Central memory CD8-positive, alpha-beta T cell (primary cell): Measurements from ENCODE around the gene RASD2.
A peak's percentile ranks its signal among the peaks of the same experiment; 100 is the strongest.

Experiments
- ATAC-seq: fragments of 150-1000 bp; cut with Tn5 transposase; replicated peaks from 2 replicates; pipeline ENCODE4 v1.10.0; 2022; ENCODE audit warnings: mild to moderate bottlenecking, moderate FRiP score, moderate number of reproducible peaks; ENCODE audit not compliant: poor library complexity, severe bottlenecking; ENCODE audit errors: extremely low read depth
- DNase-seq, 2 donors: peaks; one replicate each; pipeline ENCODE4 v3.0.0; 2021; ENCODE audit warnings: low spot score in 2 of 2
- H3K27ac Mint-ChIP-seq: one replicate; pipeline ENCODE4 v1.8.0; 2022; ENCODE audit warnings: low read depth, mild to moderate bottlenecking, moderate library complexity, mixed read lengths
- H3K27me3 Mint-ChIP-seq: one replicate; pipeline ENCODE4 v1.8.0; 2022; ENCODE audit warnings: mixed read lengths
- H3K36me3 Mint-ChIP-seq: one replicate; pipeline ENCODE4 v1.8.0; 2022; ENCODE audit warnings: mild to moderate bottlenecking, moderate library complexity, mixed read lengths; ENCODE audit not compliant: insufficient read depth
- H3K4me1 Mint-ChIP-seq: one replicate; pipeline ENCODE4 v1.8.0; 2022; ENCODE audit warnings: mixed read lengths
- H3K4me3 Mint-ChIP-seq: one replicate; pipeline ENCODE4 v1.8.0; 2022; ENCODE audit warnings: mild to moderate bottlenecking, moderate library complexity, mixed read lengths
- H3K9me3 Mint-ChIP-seq: one replicate; pipeline ENCODE4 v1.8.0; 2022; ENCODE audit warnings: mixed read lengths

RASD2 gene

DNA sequence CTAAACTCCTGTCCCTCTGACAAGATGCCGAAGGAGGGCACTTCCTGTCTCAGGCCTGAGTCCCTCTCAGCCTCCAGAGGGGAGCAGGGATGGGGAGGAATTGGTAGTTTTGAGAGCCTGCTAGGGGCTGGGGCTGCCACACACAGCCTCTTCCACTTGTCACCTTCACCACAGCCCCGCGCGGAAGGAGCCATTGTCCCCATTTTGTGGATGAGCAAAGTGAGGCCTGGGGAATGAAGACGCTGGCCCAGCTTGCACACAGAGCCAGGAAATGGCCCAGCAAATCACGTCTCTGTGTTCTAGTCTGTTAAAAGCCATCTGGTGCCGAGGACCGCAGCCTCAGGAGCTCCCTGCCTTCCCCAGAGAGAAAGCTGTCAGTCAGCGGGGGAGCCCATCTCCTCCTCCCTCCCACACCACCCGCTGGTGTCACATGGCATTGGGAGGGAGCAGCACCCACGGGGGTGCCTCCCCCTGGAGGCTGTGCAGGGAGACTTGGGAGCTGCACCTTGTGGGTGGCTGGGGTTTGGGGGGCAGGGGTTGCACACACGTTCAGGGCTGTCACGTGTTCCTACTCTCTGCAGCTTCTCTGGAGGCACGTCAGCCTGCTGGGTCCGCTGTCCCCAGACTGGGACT lies 34.6 kb downstream of the RASD2 start:
- H3K4me3 Mint-ChIP-seq, result no peak overlapping the region
- no peaks in the 10 kb centered on the region for H3K36me3 Mint-ChIP-seq
- H3K27ac Mint-ChIP-seq, result no peak overlapping the region
- H3K4me1 Mint-ChIP-seq, result no peaks in the 10 kb centered on the region
- H3K9me3 Mint-ChIP-seq, result no peaks in the 10 kb centered on the region
- no peak for ATAC-seq
- no peak for DNase-seq
- peaks cover 30% of the 10 kb centered on the region for H3K27me3 Mint-ChIP-seq

GRCh38 chr22:35576671-35577070 lies 36.0 kb downstream of the RASD2 start:
- Mint-ChIP-seq H3K9me3 (no peaks in the 10 kb centered on the region), H3K27ac (no peak overlapping the region), H3K4me3 (no peak overlapping the region), H3K27me3 (peaks cover 16% of the 10 kb centered on the region), H3K36me3 (no peaks in the 10 kb centered on the region), H3K4me1 (no peaks in the 10 kb centered on the region)
- DNase-seq, result no peak
- no peak for ATAC-seq

DNA sequence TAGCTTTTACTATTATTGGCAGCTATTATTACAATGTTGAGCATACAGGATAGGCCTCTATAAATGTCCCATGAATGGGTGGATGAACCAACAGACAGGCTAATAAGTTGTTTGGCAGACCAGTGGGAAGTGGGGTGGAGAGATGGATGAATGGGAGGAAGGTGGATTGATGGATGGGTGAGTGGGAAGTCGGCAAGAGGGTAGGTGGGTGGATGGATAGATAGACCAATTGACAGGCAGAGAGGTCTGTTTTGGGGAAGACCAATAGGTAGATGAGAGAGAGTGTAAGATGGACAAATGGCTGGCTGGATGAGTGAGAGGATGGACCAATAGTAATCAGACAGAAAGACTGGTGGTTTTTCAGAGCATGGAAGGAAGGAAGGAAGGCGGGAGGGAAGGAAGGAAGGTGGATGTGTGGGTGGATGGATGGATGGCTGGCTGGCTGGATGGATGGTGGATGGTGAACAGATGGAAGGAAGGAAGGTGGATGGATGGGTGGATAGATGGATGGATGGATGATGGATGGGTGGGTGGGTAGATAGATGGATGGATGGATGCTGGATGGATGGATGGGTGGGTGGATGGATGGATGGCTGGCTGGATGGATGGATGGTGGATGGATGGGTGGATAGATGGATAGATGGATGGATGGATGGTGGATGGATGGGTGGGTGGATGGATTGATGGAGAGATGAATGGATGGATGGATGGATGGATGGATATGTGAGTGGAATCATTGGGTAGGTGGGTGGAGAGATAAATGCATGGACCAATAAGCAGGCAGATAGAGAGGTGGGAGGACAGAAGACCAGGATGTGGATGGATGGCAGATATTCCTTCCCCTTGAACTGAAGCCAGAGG lies 37.4 kb downstream of the RASD2 start:
- DNase-seq (no peak), ATAC-seq (no peak)
- H3K4me1 Mint-ChIP-seq, result peaks cover 2% of the 10 kb centered on the region
- H3K27me3 Mint-ChIP-seq, result peaks cover 16% of the 10 kb centered on the region
- H3K36me3 Mint-ChIP-seq, result no peaks in the 10 kb centered on the region
- no peak overlapping the region for H3K27ac Mint-ChIP-seq
- H3K9me3 Mint-ChIP-seq, result no peaks in the 10 kb centered on the region
- no peak overlapping the region for H3K4me3 Mint-ChIP-seq

DNA sequence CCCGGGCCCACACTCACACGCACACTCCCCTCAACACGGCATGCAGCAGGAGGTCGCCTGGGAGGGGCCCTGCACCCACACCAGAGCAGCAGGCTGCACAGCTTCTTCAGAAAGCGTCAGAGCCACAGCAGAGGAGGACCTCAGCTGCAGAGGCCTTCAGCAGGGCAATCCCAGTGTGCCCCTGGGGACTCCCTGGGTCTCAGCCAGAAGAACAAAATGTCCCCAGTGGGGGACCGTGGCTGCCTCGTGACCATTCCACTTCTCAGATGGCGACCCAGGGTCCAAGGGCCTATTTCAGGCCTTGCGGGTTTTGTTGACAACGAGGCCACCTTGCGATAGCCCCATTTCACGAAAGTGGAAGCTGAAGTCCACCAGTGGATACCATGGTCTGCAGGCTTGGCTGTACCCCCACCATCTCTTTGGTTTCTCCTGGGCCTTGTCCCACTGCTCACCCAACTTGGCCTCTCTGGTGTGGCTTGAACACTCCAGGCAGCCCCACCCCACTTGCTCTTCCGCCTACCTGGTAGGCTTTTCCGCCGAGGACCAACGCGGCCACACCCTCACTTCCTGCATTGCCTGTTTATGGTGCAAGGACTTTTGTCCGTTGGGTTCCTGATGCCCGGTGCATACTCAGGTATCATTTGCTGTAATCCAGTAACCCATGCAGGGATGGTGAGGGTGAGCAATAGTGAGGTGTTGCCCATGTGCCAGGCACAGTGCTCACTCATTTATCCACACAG lies 38.4 kb downstream of the RASD2 start:
- peaks cover 6% of the 10 kb centered on the region for H3K4me1 Mint-ChIP-seq
- H3K27ac Mint-ChIP-seq, result no peak overlapping the region
- no peaks in the 10 kb centered on the region for H3K9me3 Mint-ChIP-seq
- H3K4me3 Mint-ChIP-seq, result no peak overlapping the region
- H3K27me3 Mint-ChIP-seq, result peaks cover 23% of the 10 kb centered on the region
- ATAC-seq, result no peak
- no peaks in the 10 kb centered on the region for H3K36me3 Mint-ChIP-seq
- DNase-seq, result no peak

- H3K27me3 Mint-ChIP-seq, result peaks cover 14% of the 10 kb centered on the region
- no peak for DNase-seq
- no peaks in the 10 kb centered on the region for H3K9me3 Mint-ChIP-seq
- peaks cover 6% of the 10 kb centered on the region for H3K4me1 Mint-ChIP-seq
- ATAC-seq, result no peak
- H3K27ac Mint-ChIP-seq, result no peak overlapping the region
- no peak overlapping the region for H3K4me3 Mint-ChIP-seq
- no peaks in the 10 kb centered on the region for H3K36me3 Mint-ChIP-seq
These were observed 39.9 kb downstream of the RASD2 start for GRCh38 chr22:35580351-35581022.

DNA sequence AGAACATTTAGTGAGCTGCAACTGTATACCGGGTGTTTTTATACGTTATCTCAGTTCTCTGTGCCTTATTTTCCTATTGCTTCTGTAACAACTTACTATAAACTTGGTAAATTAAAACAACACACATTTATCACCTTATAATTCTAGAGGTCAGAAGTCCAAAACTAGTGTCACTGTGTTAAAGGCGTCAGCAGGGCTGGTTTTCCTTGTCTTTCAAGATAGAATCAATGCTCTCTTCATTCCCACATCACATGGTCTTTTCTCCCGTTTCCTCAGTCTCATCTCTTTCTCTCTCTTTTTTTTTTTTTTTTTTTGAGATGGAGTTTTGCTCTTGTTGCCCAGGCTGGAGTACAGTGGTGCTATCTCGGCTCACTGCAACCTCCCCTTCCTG lies 40.4 kb downstream of the RASD2 start:
- no peaks in the 10 kb centered on the region for H3K36me3 Mint-ChIP-seq
- ATAC-seq, result no peak
- H3K27me3 Mint-ChIP-seq, result peaks cover 12% of the 10 kb centered on the region
- H3K4me1 Mint-ChIP-seq, result peaks cover 6% of the 10 kb centered on the region
- H3K27ac Mint-ChIP-seq, result no peak overlapping the region
- no peak overlapping the region for H3K4me3 Mint-ChIP-seq
- DNase-seq, result no peak
- no peaks in the 10 kb centered on the region for H3K9me3 Mint-ChIP-seq

DNA sequence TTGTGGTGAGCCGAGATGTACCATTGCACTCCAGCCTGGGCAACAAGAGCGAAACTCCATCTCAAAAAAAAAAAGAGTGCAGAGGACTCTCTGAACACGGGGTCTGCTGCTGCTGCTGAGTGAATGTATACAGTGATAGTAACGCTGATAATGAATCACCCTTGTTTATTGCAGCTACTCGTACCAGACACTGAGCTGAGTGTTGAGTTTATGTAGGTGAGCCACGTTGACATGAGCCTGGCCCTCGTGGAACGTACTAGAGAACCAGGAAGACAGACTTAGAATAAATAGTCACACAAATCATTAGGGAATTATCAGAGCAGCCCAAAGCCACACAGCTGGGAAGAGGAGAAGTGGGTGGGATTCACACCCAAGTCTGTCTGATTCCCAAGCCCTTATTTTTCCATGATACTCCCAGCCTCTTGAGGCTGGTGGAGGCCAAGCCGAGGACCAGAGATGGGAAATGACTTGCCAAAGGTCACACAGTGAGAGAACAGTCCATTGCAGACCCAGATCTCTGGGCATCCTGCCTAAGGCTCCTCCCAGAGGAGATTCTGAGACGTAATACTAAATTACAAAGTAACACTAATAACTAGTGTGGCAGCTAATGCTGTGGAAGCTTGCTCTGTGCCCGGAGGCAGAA lies 41.7 kb downstream of the RASD2 start:
- no peak overlapping the region for H3K4me3 Mint-ChIP-seq
- no peak overlapping the region for H3K27ac Mint-ChIP-seq
- H3K9me3 Mint-ChIP-seq, result no peaks in the 10 kb centered on the region
- no peak for ATAC-seq
- peaks cover 8% of the 10 kb centered on the region for H3K27me3 Mint-ChIP-seq
- no peak for DNase-seq
- H3K4me1 Mint-ChIP-seq, result peaks cover 6% of the 10 kb centered on the region
- H3K36me3 Mint-ChIP-seq, result no peaks in the 10 kb centered on the region

DNA sequence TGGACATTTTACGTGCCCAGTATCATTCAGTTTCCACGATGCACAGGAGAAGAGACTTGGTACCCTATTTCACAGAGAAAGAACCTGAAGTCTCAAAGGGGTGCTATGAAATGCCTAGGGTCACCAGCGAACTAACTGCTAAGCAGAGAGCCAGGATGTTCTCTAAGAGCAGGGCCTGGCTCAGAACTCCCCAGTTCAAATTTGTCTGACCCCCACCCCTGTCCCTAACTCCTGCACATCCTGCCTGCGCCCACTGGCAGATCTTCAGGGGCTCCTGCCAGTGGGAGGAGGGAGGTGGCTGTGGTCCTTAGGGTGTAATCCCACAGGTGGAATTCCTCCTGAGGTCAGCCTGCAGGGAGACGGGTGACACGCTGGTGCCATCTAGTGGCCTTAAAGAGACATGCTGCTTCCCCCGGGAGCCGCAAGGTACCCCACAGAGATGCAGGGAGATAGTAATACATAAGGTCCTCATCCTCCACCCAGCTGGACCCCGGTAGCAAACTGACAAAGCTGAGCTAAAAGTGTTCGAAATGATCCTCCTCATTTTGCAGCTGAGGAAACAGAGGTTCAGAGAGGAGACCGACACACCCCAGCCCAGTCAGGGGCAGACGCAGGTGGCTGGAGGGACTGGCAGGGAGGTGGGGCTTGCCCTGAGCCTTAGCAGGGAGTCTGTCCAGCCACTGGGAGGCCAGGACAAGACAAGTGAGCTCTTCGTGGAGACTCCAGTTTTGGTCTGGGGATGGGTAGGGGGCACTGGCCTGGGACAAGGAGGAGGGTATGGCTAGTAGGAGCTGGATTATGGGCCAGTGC lies 42.4 kb downstream of the RASD2 start:
- Mint-ChIP-seq H3K4me1 (peaks cover 6% of the 10 kb centered on the region), H3K27ac (no peak overlapping the region), H3K9me3 (no peaks in the 10 kb centered on the region), H3K27me3 (peaks cover 8% of the 10 kb centered on the region), H3K4me3 (no peak overlapping the region), H3K36me3 (no peaks in the 10 kb centered on the region)
- DNase-seq, result peak; percentile 25 to 35
- ATAC-seq, result peak; percentile 40

DNA sequence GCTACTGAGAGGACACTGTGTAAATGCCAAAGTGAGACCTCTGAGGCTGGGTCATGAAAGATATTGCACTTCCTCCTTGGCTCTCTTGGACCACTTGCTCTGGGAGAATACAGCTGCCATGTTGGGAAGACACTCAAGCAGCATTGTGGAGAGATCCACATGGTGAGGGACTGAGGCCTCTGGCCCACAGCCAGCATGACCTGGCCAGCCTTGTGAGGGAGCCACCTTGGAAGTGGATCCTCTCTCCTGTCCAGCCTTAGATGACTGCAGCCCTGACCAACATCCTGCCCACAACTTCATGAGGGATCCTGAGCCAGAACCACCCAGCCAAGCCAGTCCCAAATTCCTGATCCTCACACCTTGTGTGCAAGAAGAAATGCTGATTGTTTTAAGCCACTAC lies 46.1 kb downstream of the RASD2 start:
- H3K27ac Mint-ChIP-seq, result no peak overlapping the region
- peaks cover 6% of the 10 kb centered on the region for H3K4me1 Mint-ChIP-seq
- peaks cover 8% of the 10 kb centered on the region for H3K27me3 Mint-ChIP-seq
- H3K4me3 Mint-ChIP-seq, result no peak overlapping the region
- no peak for ATAC-seq
- no peaks in the 10 kb centered on the region for H3K9me3 Mint-ChIP-seq
- no peaks in the 10 kb centered on the region for H3K36me3 Mint-ChIP-seq
- DNase-seq, result no peak

DNA sequence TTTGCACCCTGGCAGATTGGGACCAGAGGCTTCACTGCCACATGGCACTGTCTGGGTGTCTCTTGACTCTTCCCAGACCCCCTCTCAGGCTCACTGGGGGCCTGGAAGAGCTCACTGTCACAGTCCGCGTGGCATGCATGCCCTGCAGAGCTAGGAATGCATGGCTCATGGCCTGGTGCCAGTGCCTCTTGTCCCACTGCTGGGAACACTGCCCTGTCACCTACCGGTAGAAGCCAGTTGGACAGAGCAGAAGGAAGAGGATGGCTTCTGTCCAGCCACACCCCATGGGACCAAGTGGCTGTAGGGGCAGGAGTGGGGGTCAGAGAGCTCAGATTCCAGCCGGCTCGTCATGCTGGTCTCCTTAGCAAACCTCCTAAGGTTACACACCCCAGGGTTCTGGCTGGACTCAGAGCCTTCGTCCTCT lies 46.8 kb downstream of the RASD2 start:
- ATAC-seq (no peak), DNase-seq (no peak)
- Mint-ChIP-seq H3K27ac (no peak overlapping the region), H3K36me3 (no peaks in the 10 kb centered on the region), H3K4me3 (no peak overlapping the region), H3K4me1 (peaks cover 6% of the 10 kb centered on the region), H3K9me3 (no peaks in the 10 kb centered on the region), H3K27me3 (peaks cover 12% of the 10 kb centered on the region)

DNA sequence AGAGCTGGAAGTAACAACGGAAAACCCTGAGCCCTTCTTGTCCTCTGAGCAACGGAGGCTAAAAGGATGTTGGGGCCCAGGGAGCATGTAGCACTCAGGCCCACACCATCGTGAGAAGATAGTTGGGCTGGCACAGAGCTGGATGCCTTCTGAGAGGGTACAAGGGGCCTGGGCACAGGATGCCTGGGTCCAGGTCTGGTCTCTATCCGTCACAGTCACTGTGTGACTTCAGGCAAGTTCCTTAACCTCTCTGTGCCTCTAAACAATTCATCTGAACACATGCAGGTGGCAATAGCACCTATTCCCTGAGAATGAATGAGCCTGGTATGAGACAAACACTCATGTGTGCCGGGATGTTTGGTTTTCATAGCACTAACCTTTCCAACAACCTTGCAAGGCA lies 47.3 kb downstream of the RASD2 start:
- DNase-seq, result no peak
- Mint-ChIP-seq H3K27ac (no peak overlapping the region), H3K4me3 (no peak overlapping the region), H3K9me3 (no peaks in the 10 kb centered on the region), H3K27me3 (peaks cover 16% of the 10 kb centered on the region), H3K4me1 (peaks cover 6% of the 10 kb centered on the region), H3K36me3 (no peaks in the 10 kb centered on the region)
- ATAC-seq, result no peak
